GM23248 (cell line): ENCODE measurements around the gene RLF. TPM values are rescaled to one million over a fixed set of nuclear protein-coding genes. Genes with fewer than 3 reads are reported as not detected.
"Not testable (repeated sequence)": the region's sequence is repeated elsewhere in the genome, so short reads cannot be mapped to it uniquely, and the experiment has no call there.

Experiments used
- DNase-seq: peaks from one replicate; pipeline ENCODE4 v3.0.0-alpha.2; 2015
- H2AFZ ChIP-seq: fragments of 200-600 bp; sonication (generic); 2 replicates; pipeline ENCODE4 v1.6.1; 2016; ENCODE audit warnings: antibody characterized with exemption
- H3F3A ChIP-seq: fragments of 200-600 bp; sonication (generic); 2 replicates; pipeline ENCODE4 v1.6.1; 2016; ENCODE audit warnings: mild to moderate bottlenecking, antibody characterized with exemption, mixed run types; ENCODE audit not compliant: insufficient read depth
- H3K27ac ChIP-seq: fragments of 200-600 bp; sonication (generic); 2 replicates; pipeline ENCODE4 v1.5.1; 2016; ENCODE audit warnings: mild to moderate bottlenecking
- H3K27me3 ChIP-seq: fragments of 200-600 bp; sonication (generic); replicated peaks from 2 replicates; pipeline ENCODE4 v1.6.1; 2016; ENCODE audit warnings: mild to moderate bottlenecking; ENCODE audit not compliant: insufficient read depth
- H3K36me3 ChIP-seq: fragments of 200-600 bp; sonication (generic); 2 replicates; pipeline ENCODE4 v1.6.1; 2016; ENCODE audit warnings: low read depth, mild to moderate bottlenecking
- H3K4me1 ChIP-seq: fragments of 200-600 bp; sonication (generic); 2 replicates; pipeline ENCODE4 v1.6.1; 2016; ENCODE audit warnings: mild to moderate bottlenecking; ENCODE audit not compliant: insufficient read depth
- H3K4me2 ChIP-seq: fragments of 200-600 bp; sonication (generic); one replicate; pipeline ENCODE4 v1.6.1; 2016; ENCODE audit warnings: mild to moderate bottlenecking; ENCODE audit not compliant: unreplicated experiment
- H3K4me3 ChIP-seq: fragments of 200-600 bp; sonication (generic); 2 replicates; pipeline ENCODE4 v1.5.1; 2016; ENCODE audit warnings: mild to moderate bottlenecking
- H3K79me2 ChIP-seq: fragments of 200-600 bp; sonication (generic); 2 replicates; pipeline ENCODE4 v1.6.1; 2016; ENCODE audit warnings: mild to moderate bottlenecking; ENCODE audit not compliant: insufficient read depth
- H3K9ac ChIP-seq: fragments of 200-600 bp; sonication (generic); 2 replicates; pipeline ENCODE4 v1.6.1; 2016; ENCODE audit warnings: mild to moderate bottlenecking
- H3K9me2 ChIP-seq: fragments of 200-600 bp; sonication (generic); 2 replicates; pipeline ENCODE4 v1.6.1; 2016; ENCODE audit warnings: mixed run types, mild to moderate bottlenecking, moderate library complexity; ENCODE audit not compliant: insufficient read depth
- H3K9me3 ChIP-seq: fragments of 200-600 bp; sonication (generic); one replicate; pipeline ENCODE4 v1.6.1; 2017; ENCODE audit warnings: low read depth
- H4K20me1 ChIP-seq: fragments of 200-600 bp; sonication (generic); 2 replicates; pipeline ENCODE4 v1.6.0; 2016; ENCODE audit not compliant: insufficient read depth
- EZH2 ChIP-seq: fragments of 200-600 bp; sonication (generic); IDR thresholded peaks from 2 replicates; pipeline ENCODE4 v1.6.1; 2018; ENCODE audit warnings: antibody characterized with exemption, mild to moderate bottlenecking; ENCODE audit not compliant: insufficient read depth, poor library complexity, severe bottlenecking
- EZH2phosphoT487 ChIP-seq: fragments of 200-600 bp; sonication (generic); IDR thresholded peaks from 2 replicates; pipeline ENCODE4 v1.6.1; 2018; ENCODE audit warnings: antibody characterized with exemption, moderate library complexity, mild to moderate bottlenecking, low read depth; ENCODE audit not compliant: insufficient read depth
- WGBS, 2 experiments: methylation state at CpG; one replicate each; pipeline ENCODE4 v1.1.6; 2015 to 2017; ENCODE audit warnings: low lambda C conversion rate in 2 of 2, low coverage in 1 of 2; ENCODE audit errors: missing lambda C conversion rate in 2 of 2; 5-methylcytosine and 5-hydroxymethylcytosine counted together
- in situ Hi-C: fragments of 300-500 bp; cut with MboI; formaldehyde crosslinking; loops from 2 replicates; pipeline ENCODE4 v1.15.0; 2020
- polyA plus RNA-seq: library from polyadenylated mRNA; unstranded; fragments of >200 nt; fragmentation: Nextera tagmentation; extraction: Ambion mirVana; gene quantifications from 2 replicates; pipeline ENCODE4 v1.2.1, GENCODE V29; 2016
- total RNA-seq: library from RNA; depleted of rRNA; stranded (reverse); fragments of >200 nt; shearing (Covaris generic); gene quantifications from 2 replicates; pipeline ENCODE4 v1.2.3, GENCODE V29; 2014

The RLF gene
- total and polyA plus RNA-seq, 2 experiments from 2014 or later, result 6.7 to 16.4 TPM

GRCh38 chr1:40171036-40171435 lies 9.8 kb downstream of the RLF start:
- H3K27ac ChIP-seq, result no peak overlapping the region
- DNase-seq, result no peak
- peaks cover 55% of the 10 kb centered on the region for H4K20me1 ChIP-seq
- H2AFZ ChIP-seq, result no peak overlapping the region
- H3K27me3 ChIP-seq, result no peaks in the 10 kb centered on the region
- TF ChIP-seq EZH2 (no peak), EZH2phosphoT487 (no peak)
- H3F3A ChIP-seq, result no peaks in the 10 kb centered on the region
- no peaks in the 10 kb centered on the region for H3K4me1 ChIP-seq
- H3K4me3 ChIP-seq, result no peak overlapping the region
- in situ Hi-C loops, result no loop called here
- H3K79me2 ChIP-seq, result peaks cover 100% of the 10 kb centered on the region
- H3K9ac ChIP-seq, result no peak overlapping the region
- H3K9me2 ChIP-seq, result no peaks in the 10 kb centered on the region
- no peak overlapping the region for H3K4me2 ChIP-seq
- 95 to 97% methylated on average over 3 of the region's 3 CpGs for WGBS, 2 experiments
- H3K9me3 ChIP-seq, result no peaks in the 10 kb centered on the region
- H3K36me3 ChIP-seq, result no peaks in the 10 kb centered on the region

GRCh38 chr1:40174788-40175187 lies 13.6 kb downstream of the RLF start:
- Histone ChIP-seq H3F3A (no peaks in the 10 kb centered on the region), H3K4me2 (no peak overlapping the region), H2AFZ (no peak overlapping the region), H3K9ac (no peak overlapping the region), H3K79me2 (peaks cover 100% of the 10 kb centered on the region), H3K4me3 (no peak overlapping the region), H3K4me1 (no peaks in the 10 kb centered on the region), H3K27ac (no peak overlapping the region), H3K9me2 (no peaks in the 10 kb centered on the region), H3K9me3 (no peaks in the 10 kb centered on the region), H4K20me1 (peaks cover 59% of the 10 kb centered on the region), H3K36me3 (no peaks in the 10 kb centered on the region), H3K27me3 (no peaks in the 10 kb centered on the region)
- TF ChIP-seq EZH2 (no peak), EZH2phosphoT487 (no peak)
- WGBS, 2 experiments, result 69 to 81% methylated on average over 3 of the region's 3 CpGs
- in situ Hi-C loops, result no loop called here
- no peak for DNase-seq

- H2AFZ ChIP-seq, H3K9me2 ChIP-seq, H3K27me3 ChIP-seq, H3K4me1 ChIP-seq, H3K9ac ChIP-seq, in situ Hi-C loops, H3K36me3 ChIP-seq, H3F3A ChIP-seq, DNase-seq, H3K9me3 ChIP-seq, H3K27ac ChIP-seq, H3K4me2 ChIP-seq, H3K4me3 ChIP-seq: not testable (repeated sequence)
- peaks cover 100% of the 10 kb centered on the region for H3K79me2 ChIP-seq
- WGBS, 2 experiments, result 99% methylated on average over 13 to 15 of the region's 15 CpGs
- peaks cover 57% of the 10 kb centered on the region for H4K20me1 ChIP-seq
Measured at GRCh38 chr1:40176989-40177388, 15.8 kb downstream of the RLF start.

- no peak overlapping the region for H3K4me3 ChIP-seq
- no peaks in the 10 kb centered on the region for H3K9me2 ChIP-seq
- 65 to 66% methylated on average over 2 of the region's 2 CpGs for WGBS, 2 experiments
- H3K4me1 ChIP-seq, result peaks cover 8% of the 10 kb centered on the region
- peaks cover 100% of the 10 kb centered on the region for H3K79me2 ChIP-seq
- H2AFZ ChIP-seq, result no peak overlapping the region
- in situ Hi-C loops, result no loop called here
- no peaks in the 10 kb centered on the region for H3K27me3 ChIP-seq
- H3F3A ChIP-seq, result peaks cover 5% of the 10 kb centered on the region; the same call in 1 of the 2 replicates
- no peak overlapping the region for H3K9ac ChIP-seq
- no peak overlapping the region for H3K4me2 ChIP-seq
- no peak for DNase-seq
- no peaks in the 10 kb centered on the region for H3K36me3 ChIP-seq
- H4K20me1 ChIP-seq, result peaks cover 63% of the 10 kb centered on the region
- TF ChIP-seq EZH2phosphoT487, result no peak
- TF ChIP-seq EZH2, result no peak
- no peaks in the 10 kb centered on the region for H3K9me3 ChIP-seq
- no peak overlapping the region for H3K27ac ChIP-seq
Measured at GRCh38 chr1:40178200-40178599, 17.0 kb downstream of the RLF start.

- peaks cover 15% of the 10 kb centered on the region for H3K4me1 ChIP-seq
- no peaks in the 10 kb centered on the region for H3K36me3 ChIP-seq
- no peaks in the 10 kb centered on the region for H3K9me2 ChIP-seq
- no peak for DNase-seq
- in situ Hi-C loops, result no loop called here
- H3K27ac ChIP-seq, result no peak overlapping the region
- peaks cover 100% of the 10 kb centered on the region for H3K79me2 ChIP-seq
- no peak overlapping the region for H3K4me2 ChIP-seq
- TF ChIP-seq EZH2phosphoT487, result no peak
- no peak for TF ChIP-seq EZH2
- no peaks in the 10 kb centered on the region for H3K27me3 ChIP-seq
- no peak overlapping the region for H3K9ac ChIP-seq
- 98 to 100% methylated on average over 3 of the region's 3 CpGs for WGBS, 2 experiments
- H3K4me3 ChIP-seq, result no peak overlapping the region
- H2AFZ ChIP-seq, result no peak overlapping the region
- peaks cover 68% of the 10 kb centered on the region for H4K20me1 ChIP-seq
- no peaks in the 10 kb centered on the region for H3K9me3 ChIP-seq
- peaks cover 5% of the 10 kb centered on the region; the same call in 1 of the 2 replicates for H3F3A ChIP-seq
Measured at GRCh38 chr1:40179496-40180089, 18.4 kb downstream of the RLF start.
